ENCODE results near the gene NEK4.

NEK4 gene

GRCh38 chr3:52756141-52756540 lies 14.6 kb downstream of the NEK4 start:
- no peaks in the 10 kb centered on the region for H3K79me2 ChIP-seq (ENCODE audit: low read length)
- no peak overlapping the region for H3K4me3 ChIP-seq (ENCODE audit: low read length)
- peaks cover 47% of the 10 kb centered on the region for H3K36me3 ChIP-seq (replicated peaks; ENCODE audit: low read depth, low read length)
- TF ChIP-seq, protein P1, sequence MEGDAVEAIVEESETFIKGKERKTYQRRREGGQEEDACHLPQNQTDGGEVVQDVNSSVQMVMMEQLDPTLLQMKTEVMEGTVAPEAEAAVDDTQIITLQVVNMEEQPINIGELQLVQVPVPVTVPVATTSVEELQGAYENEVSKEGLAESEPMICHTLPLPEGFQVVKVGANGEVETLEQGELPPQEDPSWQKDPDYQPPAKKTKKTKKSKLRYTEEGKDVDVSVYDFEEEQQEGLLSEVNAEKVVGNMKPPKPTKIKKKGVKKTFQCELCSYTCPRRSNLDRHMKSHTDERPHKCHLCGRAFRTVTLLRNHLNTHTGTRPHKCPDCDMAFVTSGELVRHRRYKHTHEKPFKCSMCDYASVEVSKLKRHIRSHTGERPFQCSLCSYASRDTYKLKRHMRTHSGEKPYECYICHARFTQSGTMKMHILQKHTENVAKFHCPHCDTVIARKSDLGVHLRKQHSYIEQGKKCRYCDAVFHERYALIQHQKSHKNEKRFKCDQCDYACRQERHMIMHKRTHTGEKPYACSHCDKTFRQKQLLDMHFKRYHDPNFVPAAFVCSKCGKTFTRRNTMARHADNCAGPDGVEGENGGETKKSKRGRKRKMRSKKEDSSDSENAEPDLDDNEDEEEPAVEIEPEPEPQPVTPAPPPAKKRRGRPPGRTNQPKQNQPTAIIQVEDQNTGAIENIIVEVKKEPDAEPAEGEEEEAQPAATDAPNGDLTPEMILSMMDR (IDR thresholded peaks at IDR 0.05; ENCODE audit: low read depth, low read length), result no peak
- no peak for TF ChIP-seq EZH2phosphoT487 (IDR thresholded peaks at IDR 0.05; ENCODE audit: low read depth)
- no peaks in the 10 kb centered on the region for H3K27me3 ChIP-seq (ENCODE audit: low read depth, low read length)
- H3K27ac ChIP-seq (ENCODE audit: low read length), result no peak overlapping the region
- H3K4me2 ChIP-seq (ENCODE audit: low read length), result no peak overlapping the region
- no peak overlapping the region for H2AFZ ChIP-seq (ENCODE audit: low read depth, low read length)
- no peaks in the 10 kb centered on the region for H4K20me1 ChIP-seq (ENCODE audit: insufficient read depth, low read length)
- H3K4me1 ChIP-seq (ENCODE audit: low read length), result peaks cover 18% of the 10 kb centered on the region
- H3K9me3 ChIP-seq (ENCODE audit: insufficient read depth, low read length), result no peaks in the 10 kb centered on the region
- no peak overlapping the region for H3K9ac ChIP-seq (ENCODE audit: low read length)

DNA sequence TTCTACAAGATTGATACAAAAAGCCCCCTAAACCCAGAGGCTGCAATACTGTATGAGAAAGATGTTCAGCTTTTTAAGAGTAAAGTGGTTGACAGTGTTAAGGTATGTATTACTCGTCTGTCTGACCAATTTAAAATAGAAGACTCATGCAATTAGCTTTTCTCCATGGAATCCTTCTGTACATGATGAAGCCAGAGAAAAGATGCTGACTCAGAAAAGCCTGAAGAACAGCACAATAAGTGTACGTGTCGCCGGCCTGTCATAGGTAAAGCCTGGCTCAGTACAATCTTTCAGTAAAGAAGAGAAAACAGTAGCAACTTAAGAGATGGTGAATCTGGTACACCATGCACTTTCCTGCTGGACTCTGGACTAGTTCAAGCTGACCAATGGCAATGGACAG lies 16.4 kb downstream of the NEK4 start:
- Histone ChIP-seq H3K79me2 (ENCODE audit: low read length) (no peaks in the 10 kb centered on the region), H3K9me3 (ENCODE audit: insufficient read depth, low read length) (no peaks in the 10 kb centered on the region), H3K27ac (ENCODE audit: low read length) (no peak overlapping the region), H3K9ac (ENCODE audit: low read length) (no peak overlapping the region), H2AFZ (ENCODE audit: low read depth, low read length) (no peak overlapping the region), H3K27me3 (ENCODE audit: low read depth, low read length) (no peaks in the 10 kb centered on the region), H3K4me1 (ENCODE audit: low read length) (peaks cover 13% of the 10 kb centered on the region), H4K20me1 (ENCODE audit: insufficient read depth, low read length) (no peaks in the 10 kb centered on the region), H3K4me2 (ENCODE audit: low read length) (no peak overlapping the region), H3K4me3 (ENCODE audit: low read length) (no peak overlapping the region), H3K36me3 (replicated peaks; ENCODE audit: low read depth, low read length) (peaks cover 49% of the 10 kb centered on the region)
- no peak for TF ChIP-seq EZH2phosphoT487 (IDR thresholded peaks at IDR 0.05; ENCODE audit: low read depth)
- TF ChIP-seq, protein P1 (IDR thresholded peaks at IDR 0.05; ENCODE audit: low read depth, low read length), result no peak

DNA sequence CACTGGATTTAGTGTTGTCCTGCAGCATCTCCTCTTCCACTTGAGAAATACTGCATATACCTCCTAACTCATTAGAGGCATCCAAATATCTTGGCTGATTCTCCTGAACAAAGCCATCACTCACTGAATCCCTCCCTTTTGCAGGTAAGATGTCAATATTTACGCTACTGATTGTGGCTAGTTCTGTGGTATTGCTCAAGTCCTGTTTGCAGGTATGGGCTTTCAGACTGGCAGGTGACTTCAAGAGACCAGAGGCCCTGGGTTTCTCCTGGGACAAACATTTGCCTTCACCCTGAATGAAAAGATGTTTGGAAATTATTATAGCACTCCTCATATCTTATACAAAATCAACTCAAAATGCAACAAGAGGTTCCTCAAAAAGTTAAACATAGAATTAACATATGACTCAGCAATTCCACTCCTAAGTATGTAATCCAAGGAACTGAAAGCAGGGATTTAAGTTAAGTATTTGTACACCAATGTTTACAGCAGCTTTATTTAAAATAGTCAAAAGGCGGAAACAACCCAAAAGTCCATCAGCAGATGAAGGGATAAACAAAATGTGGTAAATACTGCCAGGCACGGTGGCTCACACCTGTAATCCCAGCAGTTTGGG lies 18.6 kb downstream of the NEK4 start:
- no peak overlapping the region for H3K9ac ChIP-seq (ENCODE audit: low read length)

DNA sequence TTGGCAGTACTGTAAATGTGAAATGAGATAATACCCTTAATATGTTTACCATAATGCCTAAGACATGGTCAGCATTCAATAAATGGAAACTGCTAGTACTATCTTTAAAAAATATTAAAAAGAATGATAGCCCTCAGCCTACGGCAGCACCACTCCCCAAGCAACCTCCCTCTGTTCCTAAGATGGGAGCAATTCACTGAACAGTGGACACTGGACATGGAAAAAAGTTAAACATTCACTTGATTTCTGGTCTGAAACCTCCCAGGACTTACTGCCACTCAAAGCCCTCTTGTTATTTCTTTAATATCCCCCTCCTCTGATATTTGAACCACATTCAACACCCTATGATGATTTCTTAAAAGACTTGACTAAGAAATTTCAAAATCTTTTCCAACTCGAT lies 27.0 kb downstream of the NEK4 start:
- no peaks in the 10 kb centered on the region for H3K9me3 ChIP-seq (ENCODE audit: insufficient read depth, low read length)
- H3K4me2 ChIP-seq (ENCODE audit: low read length), result no peak overlapping the region
- TF ChIP-seq, protein P1 (IDR thresholded peaks at IDR 0.05; ENCODE audit: low read depth, low read length), result no peak
- no peak for TF ChIP-seq EZH2phosphoT487 (IDR thresholded peaks at IDR 0.05; ENCODE audit: low read depth)
- no peaks in the 10 kb centered on the region for H3K79me2 ChIP-seq (ENCODE audit: low read length)
- no peak overlapping the region for H2AFZ ChIP-seq (ENCODE audit: low read depth, low read length)
- H3K9ac ChIP-seq (ENCODE audit: low read length), result no peak overlapping the region
- H4K20me1 ChIP-seq (ENCODE audit: insufficient read depth, low read length), result no peaks in the 10 kb centered on the region
- H3K4me3 ChIP-seq (ENCODE audit: low read length), result no peak overlapping the region
- peaks cover 48% of the 10 kb centered on the region for H3K36me3 ChIP-seq (replicated peaks; ENCODE audit: low read depth, low read length)
- no peak overlapping the region for H3K27ac ChIP-seq (ENCODE audit: low read length)
- no peaks in the 10 kb centered on the region for H3K4me1 ChIP-seq (ENCODE audit: low read length)
- H3K27me3 ChIP-seq (ENCODE audit: low read depth, low read length), result no peaks in the 10 kb centered on the region

More for the DNA sequence above, 18.6 kb downstream of the NEK4 start:
- Histone ChIP-seq H4K20me1 (ENCODE audit: insufficient read depth, low read length) (no peaks in the 10 kb centered on the region), H3K27ac (ENCODE audit: low read length) (no peak overlapping the region), H3K9me3 (ENCODE audit: insufficient read depth, low read length) (no peaks in the 10 kb centered on the region), H2AFZ (ENCODE audit: low read depth, low read length) (no peak overlapping the region), H3K4me2 (ENCODE audit: low read length) (no peak overlapping the region), H3K4me3 (ENCODE audit: low read length) (no peak overlapping the region), H3K4me1 (ENCODE audit: low read length) (peaks cover 10% of the 10 kb centered on the region), H3K36me3 (replicated peaks; ENCODE audit: low read depth, low read length) (peaks cover 56% of the 10 kb centered on the region), H3K27me3 (ENCODE audit: low read depth, low read length) (no peaks in the 10 kb centered on the region), H3K79me2 (ENCODE audit: low read length) (no peaks in the 10 kb centered on the region)
- TF ChIP-seq, protein P1 (IDR thresholded peaks at IDR 0.05; ENCODE audit: low read depth, low read length), result no peak
- no peak for TF ChIP-seq EZH2phosphoT487 (IDR thresholded peaks at IDR 0.05; ENCODE audit: low read depth)
